Naive thymus-derived CD4-positive, alpha-beta T cell (primary cell): ENCODE measurements around the gene SETX. TPM values are rescaled to one million over a fixed set of nuclear protein-coding genes. Genes with fewer than 3 reads are reported as not detected.
"Not testable (repeated sequence)": the region's sequence is repeated elsewhere in the genome, so short reads cannot be mapped to it uniquely, and the experiment has no call there.

Source experiments
- ATAC-seq: fragments of 150-1000 bp; cut with Tn5 transposase; 2 replicates; pipeline ENCODE4 v1.10.0; 2021; ENCODE audit warnings: mild to moderate bottlenecking, moderate library complexity
- CTCF ChIA-PET: fragments of 350-600 bp; sonication (Branson Sonifier 250); formaldehyde crosslinking; loops from one replicate; lab custom pipeline; 2021; ENCODE audit warnings: antibody characterized with exemption; lab: Charles Lee
- POLR2A ChIA-PET: fragments of 350-600 bp; sonication (Branson Sonifier 250); formaldehyde crosslinking; loops from one replicate; lab custom pipeline; 2021; ENCODE audit warnings: antibody characterized with exemption, inconsistent platforms; lab: Charles Lee
- DNase-seq, 9 donors: peaks; one replicate each; pipeline versions ENCODE4 v3.0.0 to v3.0.0-alpha.2; 2020 to 2022; ENCODE audit warnings: mixed read lengths in 1 of 9
- H3K27ac ChIP-seq: one replicate; pipeline ENCODE4 v1.7.0; 2013; ENCODE audit warnings: mild to moderate bottlenecking, low read depth, low read length, moderate library complexity
- H3K27me3 ChIP-seq, 2 donors: one replicate each; pipeline ENCODE4 v1.7.0; 2013; ENCODE audit warnings: low read length in 2 of 2, mild to moderate bottlenecking in 2 of 2, moderate library complexity in 2 of 2; ENCODE audit not compliant: control insufficient read depth in 2 of 2, insufficient read depth in 2 of 2
- H3K36me3 ChIP-seq, 3 experiments: 1 replicate in 2 of 3; 2 replicates in 1 of 3; pipeline ENCODE4 v1.7.0; 2013; ENCODE audit warnings: low read length in 3 of 3, mild to moderate bottlenecking in 3 of 3, moderate library complexity in 1 of 3; ENCODE audit not compliant: insufficient read depth in 3 of 3, control insufficient read depth in 2 of 3
- H3K4me1 ChIP-seq, 2 donors: one replicate each; pipeline ENCODE4 v1.7.0; 2013; ENCODE audit warnings: low read length in 2 of 2, mild to moderate bottlenecking in 2 of 2, moderate library complexity in 1 of 2; ENCODE audit not compliant: control insufficient read depth in 2 of 2, insufficient read depth in 2 of 2
- H3K4me3 ChIP-seq: 2 replicates; pipeline ENCODE4 v1.7.0; 2013; ENCODE audit warnings: mild to moderate bottlenecking, low read length
- H3K9me3 ChIP-seq, 3 experiments: 1 replicate in 2 of 3; 2 replicates in 1 of 3; pipeline ENCODE4 v1.7.0; 2013; ENCODE audit warnings: low read length in 3 of 3; ENCODE audit not compliant: control insufficient read depth in 2 of 3
- H3K27ac Mint-ChIP-seq, 9 donors: one replicate each; pipeline ENCODE4 v1.8.0; 2020 to 2022; ENCODE audit warnings: mixed read lengths in 9 of 9, mild to moderate bottlenecking in 8 of 9, moderate library complexity in 5 of 9, inconsistent platforms in 2 of 9
- H3K27me3 Mint-ChIP-seq, 5 donors: one replicate each; pipeline ENCODE4 v1.8.0; 2021 to 2022; ENCODE audit warnings: mixed read lengths in 5 of 5, mild to moderate bottlenecking in 1 of 5
- H3K36me3 Mint-ChIP-seq, 5 donors: one replicate each; pipeline ENCODE4 v1.8.0; 2020 to 2022; ENCODE audit warnings: mixed read lengths in 5 of 5, mild to moderate bottlenecking in 3 of 5, inconsistent platforms in 1 of 5
- H3K4me1 Mint-ChIP-seq, 7 donors: one replicate each; pipeline ENCODE4 v1.8.0; 2020 to 2022; ENCODE audit warnings: mixed read lengths in 7 of 7, mild to moderate bottlenecking in 3 of 7, inconsistent platforms in 1 of 7
- H3K4me3 Mint-ChIP-seq, 10 donors: one replicate each; pipeline ENCODE4 v1.8.0; 2020 to 2022; ENCODE audit warnings: mild to moderate bottlenecking in 10 of 10, mixed read lengths in 10 of 10, moderate library complexity in 6 of 10, inconsistent platforms in 2 of 10
- H3K9me3 Mint-ChIP-seq, 11 donors: one replicate each; pipeline ENCODE4 v1.8.0; 2020 to 2022; ENCODE audit warnings: mixed read lengths in 11 of 11, mild to moderate bottlenecking in 4 of 11, inconsistent platforms in 1 of 11, moderate library complexity in 1 of 11
- intact Hi-C, 2 donors: fragments of 100-400 bp; cut with micrococcal nuclease; formaldehyde crosslinking; loops; one replicate each; pipeline ENCODE4 v1.15.1; 2023
- polyA plus RNA-seq, 2 donors: library from polyadenylated mRNA; unstranded; fragments of 300-500 nt; fragmentation: Illumina TruSeq; gene quantifications; one replicate each; pipeline ENCODE4 v1.2.3, GENCODE V29; 2021
- total RNA-seq, 6 experiments: library from RNA in 5 of 6; stranded (reverse) in 5 of 6; gene quantifications; 1 replicate in 5 of 6; 2 replicates in 1 of 6; pipeline ENCODE4 v1.2.3 and lab custom pipeline; 2021 to 2026

Gene SETX
- total and polyA plus RNA-seq, 7 experiments from 2014 or later, result 29.0 to 83.2 (median 66.1) TPM

DNA sequence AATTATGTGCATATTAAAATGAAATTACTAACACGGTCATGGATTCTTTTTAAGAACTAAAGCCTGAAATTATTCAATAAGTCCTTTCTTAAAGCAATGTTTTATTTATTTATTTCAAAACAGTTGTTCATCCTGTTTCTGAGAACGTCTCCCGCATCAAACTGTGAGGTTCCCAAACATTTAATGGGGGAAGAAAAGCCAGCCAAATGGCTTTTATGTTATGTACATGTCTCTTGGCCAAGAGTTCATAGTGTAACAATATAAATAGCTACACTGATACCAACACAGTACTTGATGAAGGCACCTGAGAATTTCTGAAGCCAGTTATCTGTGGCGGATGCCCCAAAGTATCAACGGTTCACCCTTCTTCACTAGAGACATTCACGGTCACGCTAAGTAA, 36.2 kb upstream of the SETX start:
- Mint-ChIP-seq H3K36me3 (peaks cover 10 to 49% (median 30%) of the 10 kb centered on the region in 5 donors), H3K27me3 (no peaks in the 10 kb centered on the region), H3K4me3 (no peak overlapping the region), H3K27ac (no peak overlapping the region), H3K9me3 (no peaks in the 10 kb centered on the region), H3K4me1 (peaks cover 0 to 3% (median 0%) of the 10 kb centered on the region in 7 donors)
- H3K27me3 ChIP-seq, result no peaks in the 10 kb centered on the region
- no peak for DNase-seq
- no peaks in the 10 kb centered on the region for H3K9me3 ChIP-seq
- H3K4me3 ChIP-seq, result no peak overlapping the region
- no peaks in the 10 kb centered on the region for H3K4me1 ChIP-seq
- CTCF ChIA-PET, result no interaction called here
- intact Hi-C loops, result no loop called here
- ATAC-seq, result no peak
- H3K27ac ChIP-seq, result no peak overlapping the region
- POLR2A ChIA-PET, result interaction anchor here (0.6 kb wide), 1 partner anchor 12 kb away, joined by 3 read pairs; no protein-coding TSS in a partner anchor
- H3K36me3 ChIP-seq, result peaks cover 26 to 91% (median 30%) of the 10 kb centered on the region in 3 experiments

DNA sequence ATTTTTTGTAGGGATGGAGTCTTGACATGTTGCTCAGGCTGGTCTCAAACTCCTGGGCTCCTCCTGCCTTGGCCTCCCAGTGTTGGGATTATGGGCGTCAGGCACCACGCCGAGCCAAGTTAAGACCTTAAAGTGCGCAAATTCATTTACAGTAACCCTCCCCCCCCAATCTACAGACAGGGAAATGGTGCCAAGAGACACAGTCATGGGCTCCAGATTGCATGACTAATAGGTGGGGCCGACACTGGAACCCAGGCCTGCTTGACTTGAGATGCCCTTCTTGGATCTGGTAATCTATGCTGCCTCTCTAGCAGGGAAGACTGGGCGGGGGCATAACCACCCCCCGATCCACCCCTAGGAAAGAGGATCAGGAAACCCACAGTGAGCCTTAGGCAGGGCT, 32.3 kb upstream of the SETX start:
- CTCF ChIA-PET, result no interaction called here
- Histone ChIP-seq H3K27me3 (no peaks in the 10 kb centered on the region), H3K4me3 (no peak overlapping the region), H3K9me3 (no peaks in the 10 kb centered on the region), H3K27ac (no peak overlapping the region), H3K4me1 (no peaks in the 10 kb centered on the region), H3K36me3 (peaks cover 24 to 84% (median 29%) of the 10 kb centered on the region in 3 experiments)
- no peaks in the 10 kb centered on the region for H3K9me3 Mint-ChIP-seq
- DNase-seq (no peak), ATAC-seq (no peak)
- H3K36me3 Mint-ChIP-seq, result peaks cover 12 to 54% (median 42%) of the 10 kb centered on the region in 5 donors
- intact Hi-C loops, result no loop called here
- no peaks in the 10 kb centered on the region for H3K27me3 Mint-ChIP-seq
- POLR2A ChIA-PET, result no interaction called here
- no peak overlapping the region for H3K27ac Mint-ChIP-seq
- H3K4me3 Mint-ChIP-seq, result no peak overlapping the region
- peaks cover 6 to 24% (median 18%) of the 10 kb centered on the region in 7 donors for H3K4me1 Mint-ChIP-seq

DNA sequence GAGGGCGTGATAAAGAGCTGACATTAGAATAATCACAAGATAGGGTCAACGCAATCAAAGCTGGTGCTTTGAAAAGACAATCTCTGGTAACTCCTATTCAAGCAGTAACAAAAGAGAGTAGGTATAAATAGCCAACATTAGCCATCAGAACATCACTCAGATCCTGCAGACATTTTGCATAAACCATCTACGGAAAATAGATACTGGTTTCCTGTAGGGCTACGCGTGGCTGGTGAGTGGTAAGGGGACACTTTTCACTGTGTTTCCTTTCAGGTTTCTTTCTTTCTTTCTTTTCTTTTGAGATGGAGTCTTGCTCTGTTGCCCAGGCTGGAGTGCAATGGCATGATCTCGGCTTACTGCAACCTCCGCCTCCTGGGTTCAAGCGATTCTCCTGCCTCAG, 29.6 kb upstream of the SETX start:
- Mint-ChIP-seq H3K27me3 (no peaks in the 10 kb centered on the region), H3K4me1 (peaks cover 6 to 30% (median 24%) of the 10 kb centered on the region in 7 donors), H3K9me3 (no peaks in the 10 kb centered on the region), H3K4me3 (no peak overlapping the region), H3K36me3 (peaks cover 5 to 44% (median 29%) of the 10 kb centered on the region in 5 donors), H3K27ac (peak overlapping the region in 6 of 9 donors; percentile 15 to 51 (median 34))
- CTCF ChIA-PET, result no interaction called here
- POLR2A ChIA-PET, result interaction anchor here (1.0 kb wide), 1 partner anchor 34 kb away, joined by 4 read pairs; no protein-coding TSS in a partner anchor
- intact Hi-C loops, result no loop called here
- Histone ChIP-seq H3K4me1 (no peaks in the 10 kb centered on the region), H3K27ac (no peak overlapping the region), H3K27me3 (no peaks in the 10 kb centered on the region), H3K9me3 (no peaks in the 10 kb centered on the region), H3K4me3 (no peak overlapping the region), H3K36me3 (peaks cover 14 to 76% (median 19%) of the 10 kb centered on the region in 3 experiments)
- ATAC-seq (no peak), DNase-seq (no peak)

DNA sequence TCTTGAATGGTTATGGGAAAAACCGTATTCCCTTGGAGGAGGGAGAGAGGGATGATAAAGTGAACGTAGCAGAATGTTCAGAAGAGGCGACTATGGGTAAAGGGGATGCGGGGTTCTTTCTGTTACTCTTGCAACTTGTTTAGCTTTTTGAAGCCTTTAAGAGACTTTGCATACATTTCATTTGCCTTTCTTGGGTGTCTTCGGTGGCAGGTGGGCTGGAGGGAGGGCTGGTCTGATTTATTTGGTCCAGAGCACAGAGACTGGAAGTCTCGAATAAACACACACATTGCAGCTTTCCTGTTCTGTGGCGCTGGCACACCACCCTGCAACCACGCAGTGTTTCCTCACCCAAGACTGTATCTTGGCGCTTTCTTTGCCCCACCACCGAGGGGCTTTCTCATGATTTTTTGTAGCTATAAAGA, 28.7 kb upstream of the SETX start:
- Histone ChIP-seq H3K4me3 (no peak overlapping the region), H3K36me3 (peaks cover 14 to 77% (median 25%) of the 10 kb centered on the region in 3 experiments), H3K9me3 (no peaks in the 10 kb centered on the region), H3K27ac (no peak overlapping the region), H3K4me1 (no peaks in the 10 kb centered on the region), H3K27me3 (no peaks in the 10 kb centered on the region)
- intact Hi-C loops, result no loop called here
- Mint-ChIP-seq H3K27ac (peak overlapping the region in 8 of 9 donors; percentile 0 to 85 (median 47)), H3K36me3 (peaks cover 5 to 43% (median 28%) of the 10 kb centered on the region in 5 donors), H3K9me3 (no peaks in the 10 kb centered on the region), H3K4me1 (peaks cover 6 to 30% (median 24%) of the 10 kb centered on the region in 7 donors), H3K4me3 (peak overlapping the region in 1 of 10 donors; percentile 33), H3K27me3 (no peaks in the 10 kb centered on the region)
- CTCF ChIA-PET, result interaction anchor here (0.9 kb wide), 1 partner anchor 11 kb away, joined by 3 read pairs; no protein-coding TSS in a partner anchor
- ATAC-seq (no peak), DNase-seq (no peak)
- POLR2A ChIA-PET, result interaction anchor here (1.0 kb wide), 1 partner anchor 33 kb away, joined by 4 read pairs; no protein-coding TSS in a partner anchor

DNA sequence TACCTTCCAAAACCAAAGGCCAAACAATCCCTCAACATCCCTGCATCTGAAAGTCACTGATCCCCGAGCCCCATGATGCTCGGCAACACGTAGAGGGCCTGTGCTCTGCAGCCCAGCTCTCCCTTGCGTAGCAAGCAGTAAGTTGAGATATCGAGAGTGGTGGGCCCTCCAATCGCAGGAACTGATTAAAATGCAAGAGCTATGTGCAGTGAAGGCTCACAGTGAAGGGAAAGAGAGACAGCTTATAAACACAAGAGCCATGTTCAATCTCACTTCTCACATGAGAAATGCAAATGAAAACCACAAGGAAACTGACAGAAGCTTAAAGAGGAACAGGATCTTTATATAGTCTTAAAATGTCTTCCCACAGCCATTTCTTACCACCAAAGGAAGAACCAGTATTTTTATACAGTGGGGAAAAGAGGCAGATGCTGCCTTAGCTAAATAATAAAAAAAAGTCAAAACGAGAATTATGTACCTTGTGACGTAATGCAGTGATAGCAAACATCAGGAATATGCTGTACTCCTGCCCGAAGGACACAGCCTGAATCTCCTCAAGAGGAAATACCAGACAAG, 27.3 kb upstream of the SETX start:
- Mint-ChIP-seq H3K27me3 (no peaks in the 10 kb centered on the region), H3K4me1 (peaks cover 6 to 30% (median 24%) of the 10 kb centered on the region in 7 donors), H3K27ac (peak overlapping the region in 7 of 9 donors; percentile 4 to 79 (median 45)), H3K36me3 (peaks cover 5 to 37% (median 22%) of the 10 kb centered on the region in 5 donors), H3K9me3 (no peaks in the 10 kb centered on the region), H3K4me3 (peak overlapping the region in 1 of 10 donors; percentile 26)
- peaks cover 19 to 77% (median 24%) of the 10 kb centered on the region in 3 experiments for H3K36me3 ChIP-seq
- intact Hi-C loops, result no loop called here
- ChIA-PET POLR2A (no interaction called here), CTCF (no interaction called here)
- H3K9me3 ChIP-seq, result no peaks in the 10 kb centered on the region
- ATAC-seq, result peak; percentile 64
- H3K4me3 ChIP-seq, result no peak overlapping the region
- H3K4me1 ChIP-seq, result no peaks in the 10 kb centered on the region
- no peak for DNase-seq
- no peaks in the 10 kb centered on the region for H3K27me3 ChIP-seq
- peak overlapping the region; percentile 16 for H3K27ac ChIP-seq

DNA sequence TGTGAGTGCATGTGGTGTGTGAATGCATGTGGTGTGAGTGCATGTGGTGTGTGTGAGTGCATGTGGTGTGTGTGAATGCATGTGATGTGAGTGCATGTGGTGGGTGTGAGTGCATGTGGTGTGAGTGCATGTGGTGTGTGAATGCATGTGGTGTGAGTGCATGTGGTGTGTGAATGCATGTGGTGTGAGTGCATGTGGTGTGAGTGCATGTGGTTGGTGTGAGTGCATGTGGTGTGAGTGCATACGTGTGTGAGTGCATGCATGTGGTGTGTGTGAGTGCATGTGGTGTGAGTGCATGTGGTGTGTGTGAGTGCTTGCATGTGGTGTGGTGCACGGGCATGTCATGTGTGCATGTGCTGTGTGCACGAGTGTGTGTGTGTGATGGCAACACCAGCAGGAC, 23.6 kb upstream of the SETX start:
- H3K27ac ChIP-seq, intact Hi-C loops, H3K27ac Mint-ChIP-seq, DNase-seq, H3K4me1 ChIP-seq, ATAC-seq, H3K9me3 Mint-ChIP-seq, H3K27me3 Mint-ChIP-seq, H3K9me3 ChIP-seq, CTCF ChIA-PET, H3K27me3 ChIP-seq, H3K4me3 Mint-ChIP-seq, H3K4me3 ChIP-seq: not testable (repeated sequence)
- peaks cover 23 to 71% (median 25%) of the 10 kb centered on the region in 3 experiments for H3K36me3 ChIP-seq
- H3K4me1 Mint-ChIP-seq, result peaks cover 1 to 23% (median 14%) of the 10 kb centered on the region in 7 donors
- H3K36me3 Mint-ChIP-seq, result peaks cover 0 to 30% (median 14%) of the 10 kb centered on the region in 5 donors
- POLR2A ChIA-PET, result interaction anchor here (0.7 kb wide), 1 partner anchor 217 kb away, joined by 3 read pairs; no protein-coding TSS in a partner anchor
